ENCODE measurements around the gene SUPT3H.

Gene SUPT3H

GRCh38 chr6:45256697-45257695, 120.7 kb downstream of the SUPT3H start:
- no peak for DNase-seq (ENCODE audit: low spot score)

GRCh38 chr6:45255434-45255833, 122.3 kb downstream of the SUPT3H start:
- no peak for DNase-seq (ENCODE audit: low spot score)

GRCh38 chr6:45254253-45254652, 123.5 kb downstream of the SUPT3H start:
- no peak for DNase-seq (ENCODE audit: low spot score)

- DNase-seq (ENCODE audit: low spot score), result no peak
Observed at GRCh38 chr6:45253453-45253852, 124.3 kb downstream of the SUPT3H start.

- no peak for DNase-seq (ENCODE audit: low spot score)
Observed at GRCh38 chr6:45231660-45232059, 146.1 kb downstream of the SUPT3H start.

- DNase-seq (ENCODE audit: low spot score), result no peak
Observed at GRCh38 chr6:45229416-45229815, 148.3 kb downstream of the SUPT3H start.

GRCh38 chr6:45226081-45226480, 151.7 kb downstream of the SUPT3H start:
- DNase-seq (ENCODE audit: low spot score), result no peak

- DNase-seq (ENCODE audit: low spot score), result no peak
Observed at GRCh38 chr6:45222380-45222779, 155.4 kb downstream of the SUPT3H start.

- no peak for DNase-seq (ENCODE audit: low spot score)
Observed at GRCh38 chr6:45215759-45216158, 162.0 kb downstream of the SUPT3H start.

GRCh38 chr6:45212976-45213375, 164.8 kb downstream of the SUPT3H start:
- DNase-seq (ENCODE audit: low spot score), result no peak

- DNase-seq (ENCODE audit: low spot score), result no peak
Observed at GRCh38 chr6:45209762-45210161, 168.0 kb downstream of the SUPT3H start.

- no peak for DNase-seq (ENCODE audit: low spot score)
Observed at GRCh38 chr6:45206793-45207492, 170.8 kb downstream of the SUPT3H start.

GRCh38 chr6:45201484-45201883, 176.2 kb downstream of the SUPT3H start:
- no peak for DNase-seq (ENCODE audit: low spot score)

GRCh38 chr6:45200510-45200909, 177.2 kb downstream of the SUPT3H start:
- no peak for DNase-seq (ENCODE audit: low spot score)

GRCh38 chr6:45199554-45199953, 178.2 kb downstream of the SUPT3H start:
- DNase-seq (ENCODE audit: low spot score), result no peak

GRCh38 chr6:45196121-45196520, 181.6 kb downstream of the SUPT3H start:
- no peak for DNase-seq (ENCODE audit: low spot score)

GRCh38 chr6:45195137-45195536, 182.6 kb downstream of the SUPT3H start:
- DNase-seq (ENCODE audit: low spot score), result no peak

GRCh38 chr6:45192556-45192955, 185.2 kb downstream of the SUPT3H start:
- no peak for DNase-seq (ENCODE audit: low spot score)

GRCh38 chr6:45191414-45191813, 186.3 kb downstream of the SUPT3H start:
- DNase-seq (ENCODE audit: low spot score), result no peak

- DNase-seq (ENCODE audit: low spot score), result no peak
Observed at GRCh38 chr6:45187836-45188235, 189.9 kb downstream of the SUPT3H start.

- DNase-seq (ENCODE audit: low spot score), result no peak
Observed at GRCh38 chr6:45185403-45186251, 192.1 kb downstream of the SUPT3H start.

- DNase-seq (ENCODE audit: low spot score), result no peak
Observed at GRCh38 chr6:45184937-45185336, 192.8 kb downstream of the SUPT3H start.
